Measurements from ENCODE around the gene GRK4.

Gene GRK4

GRCh38 chr4:2930135-2930757, 33.1 kb upstream of the GRK4 start:
- DNase-seq (ENCODE audit: extremely low read depth, insufficient read length) = no peak
- Histone ChIP-seq H3K36me3 (ENCODE audit: control insufficient read depth, insufficient read depth, low read length) (peaks cover 33% of the 10 kb centered on the region), H3K27me3 (replicated peaks; ENCODE audit: control insufficient read depth, insufficient read depth, low read length) (no peaks in the 10 kb centered on the region), H3K4me3 (replicated peaks; ENCODE audit: low read depth, low read length) (no peak overlapping the region)
- TF ChIP-seq, protein P1, sequence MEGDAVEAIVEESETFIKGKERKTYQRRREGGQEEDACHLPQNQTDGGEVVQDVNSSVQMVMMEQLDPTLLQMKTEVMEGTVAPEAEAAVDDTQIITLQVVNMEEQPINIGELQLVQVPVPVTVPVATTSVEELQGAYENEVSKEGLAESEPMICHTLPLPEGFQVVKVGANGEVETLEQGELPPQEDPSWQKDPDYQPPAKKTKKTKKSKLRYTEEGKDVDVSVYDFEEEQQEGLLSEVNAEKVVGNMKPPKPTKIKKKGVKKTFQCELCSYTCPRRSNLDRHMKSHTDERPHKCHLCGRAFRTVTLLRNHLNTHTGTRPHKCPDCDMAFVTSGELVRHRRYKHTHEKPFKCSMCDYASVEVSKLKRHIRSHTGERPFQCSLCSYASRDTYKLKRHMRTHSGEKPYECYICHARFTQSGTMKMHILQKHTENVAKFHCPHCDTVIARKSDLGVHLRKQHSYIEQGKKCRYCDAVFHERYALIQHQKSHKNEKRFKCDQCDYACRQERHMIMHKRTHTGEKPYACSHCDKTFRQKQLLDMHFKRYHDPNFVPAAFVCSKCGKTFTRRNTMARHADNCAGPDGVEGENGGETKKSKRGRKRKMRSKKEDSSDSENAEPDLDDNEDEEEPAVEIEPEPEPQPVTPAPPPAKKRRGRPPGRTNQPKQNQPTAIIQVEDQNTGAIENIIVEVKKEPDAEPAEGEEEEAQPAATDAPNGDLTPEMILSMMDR (IDR thresholded peaks at IDR 0.05; ENCODE audit: insufficient read depth, low read length, poor library complexity, severe bottlenecking) = peak; percentile 1

GRCh38 chr4:2930758-2931511, 32.4 kb upstream of the GRK4 start:
- Histone ChIP-seq H3K4me3 (replicated peaks; ENCODE audit: low read depth, low read length) (peak overlapping the region; percentile 80), H3K36me3 (ENCODE audit: control insufficient read depth, insufficient read depth, low read length) (peaks cover 33% of the 10 kb centered on the region)
- TF ChIP-seq, protein P1 (IDR thresholded peaks at IDR 0.05; ENCODE audit: insufficient read depth, low read length, poor library complexity, severe bottlenecking) = peak; percentile 20

GRCh38 chr4:2931512-2932301, 31.7 kb upstream of the GRK4 start:
- H3K36me3 ChIP-seq (ENCODE audit: control insufficient read depth, insufficient read depth, low read length) = peaks cover 31% of the 10 kb centered on the region
- TF ChIP-seq, protein P1 (IDR thresholded peaks at IDR 0.05; ENCODE audit: insufficient read depth, low read length, poor library complexity, severe bottlenecking) = peak; percentile 72
- H3K4me3 ChIP-seq (replicated peaks; ENCODE audit: low read depth, low read length) = peak overlapping the region; percentile 80
- H3K27me3 ChIP-seq (replicated peaks; ENCODE audit: control insufficient read depth, insufficient read depth, low read length) = no peaks in the 10 kb centered on the region
- DNase-seq (ENCODE audit: extremely low read depth, insufficient read length) = peak; percentile 85

More at GRCh38 chr4:2930758-2931511, 32.4 kb upstream of the GRK4 start:
- no peaks in the 10 kb centered on the region for H3K27me3 ChIP-seq (replicated peaks; ENCODE audit: control insufficient read depth, insufficient read depth, low read length)
- no peak for DNase-seq (ENCODE audit: extremely low read depth, insufficient read length)

DNA sequence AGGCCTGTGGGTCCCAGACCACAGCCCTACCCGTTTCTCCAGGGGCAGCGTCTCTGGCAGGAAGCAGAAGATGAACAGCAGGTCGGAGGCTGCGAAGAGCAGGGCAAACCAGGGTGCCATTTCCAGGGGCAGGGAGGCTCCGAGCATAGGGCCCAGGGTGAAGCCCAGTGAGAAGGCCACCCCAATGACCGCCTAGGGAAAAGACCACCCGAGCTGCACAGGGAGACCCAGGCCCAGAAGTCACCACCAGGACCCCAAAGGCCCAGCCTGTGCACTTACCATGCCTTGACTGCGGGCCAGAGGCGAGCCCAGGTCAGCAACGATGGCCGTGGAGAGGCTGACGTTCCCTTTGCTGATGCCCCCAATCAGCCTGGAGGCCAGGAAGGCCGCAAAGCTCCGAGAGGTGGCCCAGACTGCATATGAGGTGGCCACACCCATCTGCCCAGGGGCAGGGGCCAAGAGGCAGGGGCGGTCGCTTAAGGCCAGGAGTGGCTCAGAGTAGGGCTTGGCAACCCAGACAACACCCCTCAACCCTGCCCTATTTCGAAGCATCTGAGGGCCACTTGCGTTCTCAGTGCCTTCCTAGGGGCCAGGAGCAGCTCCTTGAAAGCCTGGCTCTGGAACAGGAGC, 30.9 kb upstream of the GRK4 start:
- no peaks in the 10 kb centered on the region for H3K27me3 ChIP-seq (replicated peaks; ENCODE audit: control insufficient read depth, insufficient read depth, low read length)
- H3K36me3 ChIP-seq (ENCODE audit: control insufficient read depth, insufficient read depth, low read length) = peaks cover 27% of the 10 kb centered on the region
- peak; percentile 37 for DNase-seq (ENCODE audit: extremely low read depth, insufficient read length)
- peak overlapping the region; percentile 80 for H3K4me3 ChIP-seq (replicated peaks; ENCODE audit: low read depth, low read length)
- TF ChIP-seq, protein P1 (IDR thresholded peaks at IDR 0.05; ENCODE audit: insufficient read depth, low read length, poor library complexity, severe bottlenecking) = no peak

DNA sequence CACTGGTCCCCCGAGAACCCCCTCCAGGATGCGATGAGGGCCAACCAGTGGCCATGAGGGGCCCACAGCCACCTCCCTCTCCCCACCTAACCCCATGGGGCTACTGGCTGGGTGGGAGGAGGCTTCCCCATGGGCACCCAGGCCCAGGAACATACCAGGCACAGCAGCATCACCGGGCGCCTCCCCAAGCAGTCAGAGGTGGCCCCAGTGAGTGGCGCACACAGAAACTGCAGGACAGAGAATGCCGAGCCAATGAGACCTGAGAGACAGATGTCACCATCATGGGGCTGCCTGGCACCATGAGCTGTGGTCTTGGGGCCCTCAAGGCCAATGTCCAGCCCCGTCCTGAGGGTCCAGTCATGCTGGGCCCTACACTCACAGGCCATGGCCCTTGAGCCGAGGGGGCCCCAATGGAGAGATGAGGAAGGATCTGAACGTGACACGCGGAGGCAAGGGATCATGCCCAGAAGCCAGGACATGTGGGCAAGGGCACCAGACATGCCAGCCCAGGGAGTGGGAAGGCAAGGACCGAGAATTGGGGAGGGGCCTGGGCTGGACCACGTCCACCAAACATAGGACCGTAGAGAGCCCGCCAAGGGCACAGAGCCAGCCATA, 30.3 kb upstream of the GRK4 start:
- Histone ChIP-seq H3K27me3 (replicated peaks; ENCODE audit: control insufficient read depth, insufficient read depth, low read length) (no peaks in the 10 kb centered on the region), H3K36me3 (ENCODE audit: control insufficient read depth, insufficient read depth, low read length) (peaks cover 27% of the 10 kb centered on the region)
- peak; percentile 46 for DNase-seq (ENCODE audit: extremely low read depth, insufficient read length)

More for the DNA sequence above, 30.3 kb upstream of the GRK4 start:
- TF ChIP-seq, protein P1 (IDR thresholded peaks at IDR 0.05; ENCODE audit: insufficient read depth, low read length, poor library complexity, severe bottlenecking) = no peak
- H3K4me3 ChIP-seq (replicated peaks; ENCODE audit: low read depth, low read length) = peak overlapping the region; percentile 80
